Measurements from ENCODE around the gene FNDC10. TPM values are rescaled to one million over a fixed set of nuclear protein-coding genes. Genes with fewer than 3 reads are reported as not detected.

The FNDC10 gene
- total RNA-seq, 1 experiment from 2014 or later, result 30.4 TPM

- H3K9me3 Mint-ChIP-seq, result no peaks in the 10 kb centered on the region
- no peak overlapping the region for H3K4me3 Mint-ChIP-seq
- ATAC-seq (no peak), DNase-seq (ENCODE audit: low spot score) (no peak)
- H3K36me3 Mint-ChIP-seq, result no peaks in the 10 kb centered on the region
- H3K27ac Mint-ChIP-seq, result no peak overlapping the region
- POLR2A ChIA-PET, result no interaction called here
- CTCF ChIA-PET, result no interaction called here
- TF ChIP-seq TP53 (CRISPR knock-in tag; IDR thresholded peaks at IDR 0.05) (no peak), ATF6 (CRISPR knock-in tag; IDR thresholded peaks at IDR 0.05) (no peak), GABPB1 (CRISPR knock-in tag; IDR thresholded peaks at IDR 0.05) (no peak), GRHL2 (CRISPR knock-in tag; IDR thresholded peaks at IDR 0.05; ENCODE audit: insufficient replicate concordance, severe bottlenecking) (no peak), ZNF425 (CRISPR knock-in tag; conservative IDR thresholded peaks at IDR 0.05) (no peak), TEAD1 (CRISPR knock-in tag; IDR thresholded peaks at IDR 0.05) (no peak)
- H3K4me1 Mint-ChIP-seq, result peaks cover 2% of the 10 kb centered on the region; the same call in 1 of the 2 replicates
- peaks cover 3% of the 10 kb centered on the region for H3K27me3 Mint-ChIP-seq (ENCODE audit: low read depth)
These were observed 25.9 kb upstream of the FNDC10 start for GRCh38 chr1:1625824-1626206.

- Mint-ChIP-seq H3K4me1 (peaks cover 2% of the 10 kb centered on the region; the same call in 1 of the 2 replicates), H3K4me3 (no peak overlapping the region), H3K9me3 (no peaks in the 10 kb centered on the region), H3K27ac (no peak overlapping the region), H3K36me3 (no peaks in the 10 kb centered on the region), H3K27me3 (ENCODE audit: low read depth) (peaks cover 2% of the 10 kb centered on the region)
- no peak for TF ChIP-seq GTF2I (CRISPR knock-in tag; conservative IDR thresholded peaks at IDR 0.05)
- TF ChIP-seq OVOL2 (CRISPR knock-in tag; IDR thresholded peaks at IDR 0.05; ENCODE audit: borderline replicate concordance), result no peak
- no peak for TF ChIP-seq NFATC4 (CRISPR knock-in tag; IDR thresholded peaks at IDR 0.05)
- TF ChIP-seq ZNF121 (CRISPR knock-in tag; IDR thresholded peaks at IDR 0.05), result no peak
- no peak for TF ChIP-seq MLX (CRISPR knock-in tag; IDR thresholded peaks at IDR 0.05)
- no peak for TF ChIP-seq SMAD4 (CRISPR knock-in tag; IDR thresholded peaks at IDR 0.05)
- no peak for TF ChIP-seq FOXJ3 (CRISPR knock-in tag; IDR thresholded peaks at IDR 0.05; ENCODE audit: borderline replicate concordance)
- TF ChIP-seq IRF2 (CRISPR knock-in tag; IDR thresholded peaks at IDR 0.05; ENCODE audit: borderline replicate concordance, low read depth), result no peak
- no peak for TF ChIP-seq HMGA2 (CRISPR knock-in tag; IDR thresholded peaks at IDR 0.05)
- TF ChIP-seq TEAD4 (CRISPR knock-in tag; IDR thresholded peaks at IDR 0.05), result no peak
- no peak for TF ChIP-seq ERG (CRISPR knock-in tag; IDR thresholded peaks at IDR 0.05)
- no peak for TF ChIP-seq ESRRA (CRISPR knock-in tag; IDR thresholded peaks at IDR 0.05; ENCODE audit: borderline replicate concordance)
- no peak for TF ChIP-seq CREM (CRISPR knock-in tag; IDR thresholded peaks at IDR 0.05)
- no peak for TF ChIP-seq ZNF138 (CRISPR knock-in tag; conservative IDR thresholded peaks at IDR 0.05)
- TF ChIP-seq ZNF281 (CRISPR knock-in tag; IDR thresholded peaks at IDR 0.05), result no peak
- no peak for TF ChIP-seq JAZF1 (CRISPR knock-in tag; IDR thresholded peaks at IDR 0.05)
- no peak for TF ChIP-seq GABPB1 (CRISPR knock-in tag; IDR thresholded peaks at IDR 0.05)
- TF ChIP-seq PRRX2 (CRISPR knock-in tag; IDR thresholded peaks at IDR 0.05), result no peak
- no peak for TF ChIP-seq ZBTB43 (CRISPR knock-in tag; IDR thresholded peaks at IDR 0.05)
- TF ChIP-seq STAT6 (CRISPR knock-in tag; conservative IDR thresholded peaks at IDR 0.05; ENCODE audit: low read depth), result no peak
- CTCF ChIA-PET, result no interaction called here
- no peak for ATAC-seq
- no peak for DNase-seq (ENCODE audit: low spot score)
- POLR2A ChIA-PET, result no interaction called here
These were observed 25.5 kb upstream of the FNDC10 start for GRCh38 chr1:1625404-1625775.

Data from WTC11 (cell line).